HepG2 (cell line): ENCODE results near the gene AHRR. TPM values are rescaled to one million over a fixed set of nuclear protein-coding genes. Genes with fewer than 3 reads are reported as not detected.

ENCODE experiments used
- ATAC-seq: fragments of 200-7000 bp; cut with Tn5 transposase; 3 replicates; pipeline ENCODE4 v1.9.1; 2020; ENCODE audit warnings: mild to moderate bottlenecking, moderate library complexity
- BruUV-seq: library from RNA; stranded (reverse); fragments of 400-500 nt; replicated peaks from 2 replicates; lab custom pipeline; 2021; lab: Mats Ljungman, UMichigan
- CTCF ChIA-PET: fragments of 300-600 bp; formaldehyde crosslinking; extraction: SDS; loops from one replicate; lab custom pipeline; 2021; ENCODE audit warnings: low total read pairs, inconsistent platforms, low intra/inter-chr PET ratio; lab: Yijun Ruan, JAX
- POLR2A ChIA-PET: fragments of 350-600 bp; sonication (Branson Sonifier 250); formaldehyde crosslinking; loops from one replicate; lab custom pipeline; 2020; ENCODE audit warnings: antibody characterized with exemption, inconsistent platforms; lab: Yijun Ruan, JAX
- DNase-seq: peaks from one replicate; pipeline ENCODE4 v3.0.0-alpha.2; 2015; ENCODE audit warnings: low spot score
- FAIRE-seq: peaks from 3 replicates; lab custom pipeline; 2011; peaks lifted over from hg19 to GRCh38; lab: Jason Lieb, UNC
- H2AFZ ChIP-seq: one replicate; pipeline ENCODE4 v1.6.1; 2011; ENCODE audit warnings: low read length, inconsistent platforms
- H3K27ac ChIP-seq: fragments of 300-600 bp; 3 replicates; pipeline ENCODE4 v1.8.0; 2011; ENCODE audit warnings: mixed run types, mild to moderate bottlenecking, mixed read lengths, low read length, inconsistent platforms; ENCODE audit not compliant: insufficient read depth; ENCODE audit errors: extremely low read length
- H3K27me3 ChIP-seq, 2 experiments: fragments of 200-600 bp in 1 of 2; 2 replicates in 1 of 2; 3 replicates in 1 of 2; pipeline versions ENCODE4 v1.6.0 to v1.8.0; 2011; ENCODE audit warnings: low read length in 2 of 2, mild to moderate bottlenecking in 2 of 2, moderate library complexity in 2 of 2, inconsistent platforms in 1 of 2; ENCODE audit not compliant: insufficient read depth in 2 of 2, control insufficient read depth in 1 of 2
- H3K36me3 ChIP-seq, 2 experiments: fragments of 200-600 bp in 1 of 2; replicated peaks in 1 of 2; 2 replicates in 1 of 2; 3 replicates in 1 of 2; pipeline versions ENCODE4 v1.5.1 to v1.8.0; 2011; ENCODE audit warnings: low read length in 2 of 2, inconsistent platforms in 1 of 2; ENCODE audit not compliant: insufficient read depth in 2 of 2, control insufficient read depth in 1 of 2
- H3K4me1 ChIP-seq: 2 replicates; pipeline ENCODE4 v1.5.1; 2012; ENCODE audit warnings: low read length, inconsistent platforms; ENCODE audit not compliant: insufficient read depth
- H3K4me2 ChIP-seq: 2 replicates; pipeline ENCODE4 v1.6.0; 2011; ENCODE audit warnings: low read depth, low read length, inconsistent platforms
- H3K4me3 ChIP-seq, 3 experiments: fragments of 200-600 bp in 1 of 3; sonication (generic), shearing (Covaris generic) in 1 of 3; replicated peaks in 1 of 3; 2 replicates each; pipeline ENCODE4 v1.5.1; 2011 to 2016; ENCODE audit warnings: low read length in 3 of 3, inconsistent platforms in 2 of 3, low read depth in 2 of 3, mild to moderate bottlenecking in 2 of 3, control low read depth in 1 of 3, mixed read lengths in 1 of 3; ENCODE audit not compliant: insufficient read depth in 1 of 3
- H3K79me2 ChIP-seq: one replicate; pipeline ENCODE4 v1.6.1; 2011; ENCODE audit warnings: low read length, inconsistent platforms; ENCODE audit not compliant: insufficient read depth
- H3K9ac ChIP-seq: 2 replicates; pipeline ENCODE4 v1.6.0; 2011; ENCODE audit warnings: mild to moderate bottlenecking, low read depth, low read length, inconsistent platforms; ENCODE audit not compliant: insufficient read depth
- H3K9me3 ChIP-seq: 2 replicates; pipeline ENCODE4 v1.5.1; 2012; ENCODE audit warnings: mild to moderate bottlenecking, low read length
- H4K20me1 ChIP-seq: 2 replicates; pipeline ENCODE4 v1.6.0; 2011; ENCODE audit warnings: inconsistent platforms, mild to moderate bottlenecking, low read length, moderate library complexity; ENCODE audit not compliant: insufficient read depth
- BCL6 ChIP-seq: IDR thresholded peaks from 2 replicates; pipeline ENCODE4 v1.6.1; 2016; ENCODE audit warnings: missing genetic modification reagents, missing compliant biosample characterization
- CHD4 ChIP-seq: fragments of 200-600 bp; sonication (generic); IDR thresholded peaks from 2 replicates; pipeline ENCODE4 v1.7.0; 2017; ENCODE audit warnings: mild to moderate bottlenecking, low read length, borderline replicate concordance
- FOXA3 ChIP-seq: IDR thresholded peaks from 2 replicates; pipeline ENCODE4 v1.6.1; 2016; ENCODE audit warnings: missing genetic modification reagents, missing compliant biosample characterization
- GABPB1 ChIP-seq: IDR thresholded peaks from 2 replicates; pipeline ENCODE4 v1.6.1; 2016; ENCODE audit warnings: mild to moderate bottlenecking, missing genetic modification reagents, moderate library complexity, missing compliant biosample characterization
- GPN1 ChIP-seq: sonication (generic); formaldehyde crosslinking; IDR thresholded peaks from 2 replicates; pipeline ENCODE4 v1.5.1; 2020; ENCODE audit warnings: missing genetic modification reagents, borderline replicate concordance
- HDAC1 ChIP-seq: sonication (generic); formaldehyde crosslinking; IDR thresholded peaks from 2 replicates; pipeline ENCODE4 v1.5.1; 2020; ENCODE audit warnings: mild to moderate bottlenecking, missing genetic modification reagents
- MAF1 ChIP-seq: sonication (generic); formaldehyde crosslinking; IDR thresholded peaks from 2 replicates; pipeline ENCODE4 v1.5.0; 2020; ENCODE audit warnings: missing genetic modification reagents, borderline replicate concordance
- MIXL1 ChIP-seq: IDR thresholded peaks from 2 replicates; pipeline ENCODE4 v1.6.1; 2016
- NR2F2 ChIP-seq: IDR thresholded peaks from 2 replicates; pipeline ENCODE4 v1.6.1; 2012; ENCODE audit warnings: low read depth, inconsistent platforms, borderline replicate concordance
- TCF12 ChIP-seq, 2 experiments: fragments of 450-650 bp in 1 of 2; sonication (generic) in 1 of 2; formaldehyde crosslinking in 1 of 2; IDR thresholded peaks; 2 replicates each; pipeline versions ENCODE4 v1.6.1 to v1.8.0; 2017 to 2022; ENCODE audit warnings: antibody characterized with exemption in 1 of 2, mild to moderate bottlenecking in 1 of 2, missing genetic modification reagents in 1 of 2, moderate library complexity in 1 of 2
- ZEB1 ChIP-seq: IDR thresholded peaks from 2 replicates; pipeline ENCODE4 v1.6.1; 2012; ENCODE audit warnings: mild to moderate bottlenecking, low read depth, inconsistent platforms; ENCODE audit not compliant: insufficient replicate concordance
- ZNF567 ChIP-seq: sonication (generic); formaldehyde crosslinking; IDR thresholded peaks from 2 replicates; pipeline ENCODE4 v1.8.1; 2023; ENCODE audit warnings: mild to moderate bottlenecking, missing genetic modification reagents, borderline replicate concordance
- ZNF768 ChIP-seq: sonication (generic); formaldehyde crosslinking; IDR thresholded peaks from 2 replicates; pipeline ENCODE4 v1.4.0; 2020; ENCODE audit warnings: missing genetic modification reagents
- WGBS: methylation state at CpG from one replicate; pipeline ENCODE4 v1.1.6; 2017; ENCODE audit warnings: low lambda C conversion rate; 5-methylcytosine and 5-hydroxymethylcytosine counted together
- in situ Hi-C: cut with HindIII; loops from 2 replicates; pipeline ENCODE4 v1.10.0; 2017; ENCODE audit warnings: low pct_unique_long_range_greater_than_20kb; ENCODE audit not compliant: extremely low pct_ligation_motif_present
- intact Hi-C: fragments of 100-400 bp; cut with micrococcal nuclease; formaldehyde crosslinking; loops from one replicate; pipeline ENCODE4 v1.10.0; 2022; ENCODE audit not compliant: unreplicated experiment
- polyA plus RNA-seq, 8 experiments: library from polyadenylated mRNA; depleted of rRNA in 3 of 8; stranded (reverse) in 7 of 8; unstranded in 1 of 8; fragments of >200 nt; fragmentation: Illumina TruSeq in 4 of 8; extraction: Trizol in 4 of 8; gene quantifications; 2 replicates each; pipeline versions ENCODE4 v1.2.1 to v1.2.3, GENCODE V29; 2011 to 2016; ENCODE audit warnings: low read depth in 4 of 8, missing spikeins in 1 of 8, mixed read lengths in 1 of 8; ENCODE audit not compliant: insufficient read depth in 1 of 8
- total RNA-seq, 5 experiments: library from RNA; depleted of rRNA; stranded (reverse); fragments of >200 nt; fragmentation: Illumina TruSeq; extraction: Trizol; gene quantifications; 2 replicates each; pipeline ENCODE4 v1.2.3, GENCODE V29; 2016; ENCODE audit warnings: low read depth in 1 of 5
- TF ChIP-seq, protein P1 (sequence below), 2 experiments: sonication (generic) in 1 of 2; formaldehyde crosslinking in 1 of 2; IDR thresholded peaks; 2 replicates each; pipeline versions ENCODE4 v1.4.0 to v1.6.1; 2016 to 2020; ENCODE audit warnings: borderline replicate concordance in 1 of 2, low read depth in 1 of 2, mild to moderate bottlenecking in 1 of 2, missing genetic modification reagents in 1 of 2

The AHRR gene
- total and polyA plus RNA-seq, 2 of the 13 experiments (the other 11 are each of a cell fraction or from before 2014, with no cell fraction given), result 0.28 to 0.35 TPM

DNA sequence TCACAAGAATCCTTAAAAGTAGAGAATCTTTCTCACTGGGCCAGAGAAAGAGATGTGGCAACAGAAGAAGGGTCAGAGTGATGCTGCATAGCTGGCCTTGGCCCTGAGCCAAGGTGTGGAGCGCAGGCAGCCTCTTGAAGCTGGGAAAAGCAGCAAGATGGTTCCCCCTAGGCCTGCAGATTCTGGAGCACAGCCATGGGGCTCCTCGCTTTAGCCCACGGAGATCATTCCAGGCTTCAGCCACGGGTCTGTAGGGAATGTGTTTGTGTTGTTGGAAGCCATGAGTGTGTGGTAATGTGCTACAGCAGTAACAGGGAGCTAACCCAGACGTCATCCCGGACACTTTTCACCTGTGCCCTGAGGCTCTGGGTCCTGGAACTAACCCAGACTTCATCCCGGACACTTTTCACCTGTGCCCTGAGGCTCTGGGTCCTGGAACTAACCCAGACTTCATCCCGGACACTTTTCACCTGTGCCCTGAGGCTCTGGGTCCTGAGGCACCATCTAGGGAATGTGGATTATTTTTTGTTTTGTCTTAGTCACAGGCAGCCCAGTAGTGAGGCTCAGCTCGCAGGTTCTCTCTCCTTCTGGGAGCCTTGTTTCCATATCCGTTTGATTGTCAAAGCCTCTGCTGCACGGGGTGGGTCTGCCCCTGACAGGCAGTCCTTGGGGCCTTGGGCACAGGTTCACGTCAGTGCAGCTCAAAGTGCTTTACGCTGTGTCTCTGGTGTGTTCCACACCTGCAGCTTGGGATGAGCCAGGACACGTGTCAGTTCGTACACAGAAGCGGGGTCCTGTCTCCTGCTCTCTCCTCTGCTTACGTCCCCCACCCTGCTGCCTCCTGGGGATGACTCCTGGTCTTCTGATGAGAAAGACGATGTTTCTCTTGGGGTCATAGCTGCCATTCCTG, 65.2 kb downstream of the AHRR start:
- POLR2A ChIA-PET, result no interaction called here
- no peak overlapping the region for H3K4me3 ChIP-seq
- in situ Hi-C loops, result no loop called here

More for the DNA sequence above, 65.2 kb downstream of the AHRR start:
- H3K79me2 ChIP-seq, result no peaks in the 10 kb centered on the region
- TF ChIP-seq BCL6 (no peak), ZEB1 (no peak), GABPB1 (CRISPR knock-in tag) (no peak), GPN1 (CRISPR knock-in tag) (no peak), TCF12 (IDR thresholded peaks at IDR 0.05) (no peak), TCF12 (CRISPR knock-in tag; IDR thresholded peaks at IDR 0.05) (no peak), NR2F2 (no peak), ZNF567 (CRISPR knock-in tag) (no peak), ZNF768 (CRISPR knock-in tag) (no peak), FOXA3 (CRISPR knock-in tag) (no peak), MIXL1 (CRISPR knock-in tag) (no peak), CHD4 (no peak), MAF1 (CRISPR knock-in tag) (no peak), HDAC1 (CRISPR knock-in tag) (no peak)
- TF ChIP-seq, protein P1, sequence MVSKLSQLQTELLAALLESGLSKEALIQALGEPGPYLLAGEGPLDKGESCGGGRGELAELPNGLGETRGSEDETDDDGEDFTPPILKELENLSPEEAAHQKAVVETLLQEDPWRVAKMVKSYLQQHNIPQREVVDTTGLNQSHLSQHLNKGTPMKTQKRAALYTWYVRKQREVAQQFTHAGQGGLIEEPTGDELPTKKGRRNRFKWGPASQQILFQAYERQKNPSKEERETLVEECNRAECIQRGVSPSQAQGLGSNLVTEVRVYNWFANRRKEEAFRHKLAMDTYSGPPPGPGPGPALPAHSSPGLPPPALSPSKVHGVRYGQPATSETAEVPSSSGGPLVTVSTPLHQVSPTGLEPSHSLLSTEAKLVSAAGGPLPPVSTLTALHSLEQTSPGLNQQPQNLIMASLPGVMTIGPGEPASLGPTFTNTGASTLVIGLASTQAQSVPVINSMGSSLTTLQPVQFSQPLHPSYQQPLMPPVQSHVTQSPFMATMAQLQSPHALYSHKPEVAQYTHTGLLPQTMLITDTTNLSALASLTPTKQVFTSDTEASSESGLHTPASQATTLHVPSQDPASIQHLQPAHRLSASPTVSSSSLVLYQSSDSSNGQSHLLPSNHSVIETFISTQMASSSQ (IDR thresholded peaks at IDR 0.05; ENCODE audit: low read depth), result no peak
- TF ChIP-seq, protein P1 (CRISPR knock-in tag; IDR thresholded peaks at IDR 0.05; ENCODE audit: borderline replicate concordance), result no peak
- TF ChIP-seq, all 625 proteins: peak for 0
- H3K36me3 ChIP-seq, result no peaks in the 10 kb centered on the region
- CTCF ChIA-PET, result no interaction called here
- DNase-seq, result no peak
- WGBS, result 69% methylated on average over 15 of the region's 18 CpGs
- FAIRE-seq, result no peak
- H3K27me3 ChIP-seq, result no peaks in the 10 kb centered on the region
- H3K4me2 ChIP-seq, result no peak overlapping the region
- no peaks in the 10 kb centered on the region for H4K20me1 ChIP-seq
- H3K9me3 ChIP-seq, result no peaks in the 10 kb centered on the region; the same call in 1 of the 2 replicates
- no peak overlapping the region for H2AFZ ChIP-seq
- ATAC-seq, result no peak
- H3K9ac ChIP-seq, result no peak overlapping the region
- H3K4me1 ChIP-seq, result no peaks in the 10 kb centered on the region
- no peak overlapping the region for H3K27ac ChIP-seq
- BruUV-seq, result no TSS peak
- intact Hi-C loops, result no loop called here
